Measurements from ENCODE around the gene WAS. TPM values are rescaled to one million over a fixed set of nuclear protein-coding genes. Genes with fewer than 3 reads are reported as not detected.

WAS gene
- polyA plus RNA-seq, 1 of the 3 experiments (the other 2 are of a cell fraction), result 0.30 TPM

- Histone ChIP-seq H2AFZ (ENCODE audit: low read depth) (no peak overlapping the region), H3K79me2 (ENCODE audit: insufficient read depth) (no peaks in the 10 kb centered on the region), H3K9me2 (no peaks in the 10 kb centered on the region), H4K20me1 (ENCODE audit: insufficient read depth) (no peaks in the 10 kb centered on the region), H3K4me3 (ENCODE audit: low read depth in 2 of 2, low read length in 1 of 2) (no peak overlapping the region), H3K4me2 (no peak overlapping the region), H3K4me1 (ENCODE audit: control insufficient read depth in 1 of 2, insufficient read depth in 2 of 2, low read depth in 1 of 2, low read length in 1 of 2) (no peaks in the 10 kb centered on the region), H3K9me3 (no peaks in the 10 kb centered on the region), H3K27ac (ENCODE audit: low read depth in 2 of 2, low read length in 1 of 2) (no peak overlapping the region), H3F3A (replicated peaks; ENCODE audit: insufficient read depth) (no peaks in the 10 kb centered on the region), H3K9ac (no peak overlapping the region), H3K27me3 (ENCODE audit: insufficient read depth) (peaks cover 18% of the 10 kb centered on the region), H3K36me3 (replicated peaks in 1 of 2; ENCODE audit: control insufficient read depth in 1 of 2, insufficient read depth in 2 of 2, low read length in 1 of 2) (no peaks in the 10 kb centered on the region)
- CTCF ChIA-PET, result interaction anchor here (0.8 kb wide), 1 partner anchor 10 kb away, joined by 3 read pairs; no protein-coding TSS in a partner anchor
- TF ChIP-seq RAD21 (IDR thresholded peaks at IDR 0.05; ENCODE audit: low read length) (no peak), ELF1 (IDR thresholded peaks at IDR 0.05) (no peak), IRF3 (IDR thresholded peaks at IDR 0.05; ENCODE audit: low read depth, low read length) (no peak), NRF1 (IDR thresholded peaks at IDR 0.05; ENCODE audit: low read depth, low read length) (no peak), USF2 (IDR thresholded peaks at IDR 0.05; ENCODE audit: borderline replicate concordance, low read depth, low read length) (no peak), EP300 (IDR thresholded peaks at IDR 0.05; ENCODE audit: borderline replicate concordance in 1 of 2, low read depth in 1 of 2, low read length in 1 of 2) (no peak), FOXJ3 (CRISPR knock-in tag; IDR thresholded peaks at IDR 0.05) (no peak), CHD2 (IDR thresholded peaks at IDR 0.05; ENCODE audit: low read length, partially characterized antibody) (no peak), JUND (IDR thresholded peaks at IDR 0.05) (no peak), POLR2AphosphoS5 (IDR thresholded peaks at IDR 0.05; ENCODE audit: low read depth, low read length) (no peak)
- no peak for DNase-seq
- 34% methylated on average over 10 of the region's 19 CpGs for WGBS (ENCODE audit: low lambda C conversion rate)
- POLR2A ChIA-PET, result no interaction called here
Measured at GRCh38 chrX:48688531-48689150, 5.0 kb downstream of the WAS start.

GRCh38 chrX:48689208-48689920, 5.8 kb downstream of the WAS start:
- Histone ChIP-seq H4K20me1 (ENCODE audit: insufficient read depth) (no peaks in the 10 kb centered on the region), H3K9me2 (no peaks in the 10 kb centered on the region), H3K4me2 (no peak overlapping the region), H3K27ac (ENCODE audit: low read depth in 2 of 2, low read length in 1 of 2) (no peak overlapping the region), H3K4me1 (ENCODE audit: control insufficient read depth in 1 of 2, insufficient read depth in 2 of 2, low read depth in 1 of 2, low read length in 1 of 2) (no peaks in the 10 kb centered on the region), H3K79me2 (ENCODE audit: insufficient read depth) (no peaks in the 10 kb centered on the region), H3F3A (replicated peaks; ENCODE audit: insufficient read depth) (no peaks in the 10 kb centered on the region), H3K27me3 (ENCODE audit: insufficient read depth) (peaks cover 12% of the 10 kb centered on the region; the same call in 1 of the 2 replicates), H3K4me3 (ENCODE audit: low read depth in 2 of 2, low read length in 1 of 2) (no peak overlapping the region), H3K36me3 (replicated peaks in 1 of 2; ENCODE audit: control insufficient read depth in 1 of 2, insufficient read depth in 2 of 2, low read length in 1 of 2) (no peaks in the 10 kb centered on the region), H2AFZ (ENCODE audit: low read depth) (no peak overlapping the region), H3K9ac (no peak overlapping the region), H3K9me3 (no peaks in the 10 kb centered on the region)
- ChIA-PET CTCF (no interaction called here), POLR2A (no interaction called here)
- DNase-seq, result no peak
- WGBS (ENCODE audit: low lambda C conversion rate), result 30% methylated on average over 9 of the region's 11 CpGs
- no peak for TF ChIP-seq MAX (IDR thresholded peaks at IDR 0.05; ENCODE audit: low read depth)
- no peak for TF ChIP-seq FOSL2 (IDR thresholded peaks at IDR 0.05; ENCODE audit: borderline replicate concordance, low read depth)
- no peak for TF ChIP-seq FOXJ3 (CRISPR knock-in tag; IDR thresholded peaks at IDR 0.05)
- no peak for TF ChIP-seq NRF1 (IDR thresholded peaks at IDR 0.05; ENCODE audit: low read depth, low read length)
- no peak for TF ChIP-seq REST (IDR thresholded peaks at IDR 0.05; ENCODE audit: low read depth, low read length)
- no peak for TF ChIP-seq PBX3 (IDR thresholded peaks at IDR 0.05)
- no peak for TF ChIP-seq RXRA (IDR thresholded peaks at IDR 0.05; ENCODE audit: borderline replicate concordance, low read depth)
- TF ChIP-seq NFIC (IDR thresholded peaks at IDR 0.05; ENCODE audit: borderline replicate concordance), result no peak
